Femur (tissue), 1 donor: ENCODE measurements around the gene TAS2R19.

Experiments
- DNase-seq: peaks from one replicate; pipeline ENCODE4 v3.0.0-alpha.2; 2017

The TAS2R19 gene

DNA sequence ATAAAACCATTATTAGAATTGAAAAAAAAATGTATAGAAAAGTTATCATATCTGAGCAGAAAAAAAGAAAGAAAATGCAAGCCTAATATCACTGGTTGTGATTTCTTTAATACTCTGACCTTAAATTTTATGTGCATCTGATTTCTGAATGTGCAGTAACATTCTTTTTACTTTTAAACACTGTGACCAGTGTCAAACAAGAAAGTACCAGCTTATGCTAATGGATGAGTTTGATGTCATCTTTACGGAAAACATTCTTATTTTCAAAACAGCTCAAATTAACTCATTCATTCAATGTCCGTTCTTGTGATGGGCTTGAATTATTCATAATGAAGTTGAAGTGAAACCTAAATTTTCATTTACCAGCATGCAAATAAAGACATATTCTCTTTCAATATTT lies 35.6 kb downstream of the TAS2R19 start, which contains the start of gene TAS2R50:
TSS of gene TAS2R50 (minus strand) at position 101 of the 400 bp plus-strand sequence. CDS start at position 49, 52 bp downstream.
- no peak for DNase-seq

DNA sequence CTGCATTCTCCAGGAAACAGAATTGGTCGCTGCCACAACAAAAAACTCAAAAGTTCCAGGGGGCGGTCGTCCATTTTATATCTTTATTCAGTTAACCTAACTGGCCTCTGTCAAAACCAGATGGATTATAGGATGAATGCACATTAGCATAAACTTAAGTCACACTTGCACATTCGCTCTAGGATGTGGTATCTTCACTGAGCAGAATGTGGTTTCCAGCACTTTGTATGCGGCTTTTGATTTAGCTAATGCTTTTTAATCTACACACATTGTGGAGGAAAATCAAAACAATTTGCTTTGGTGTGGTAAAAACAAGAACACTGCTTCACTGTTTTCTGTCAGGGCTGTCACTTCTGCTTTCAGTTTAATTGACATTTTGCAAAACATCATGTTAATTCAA lies 40.2 kb downstream of the TAS2R19 start:
- no peak for DNase-seq

DNA sequence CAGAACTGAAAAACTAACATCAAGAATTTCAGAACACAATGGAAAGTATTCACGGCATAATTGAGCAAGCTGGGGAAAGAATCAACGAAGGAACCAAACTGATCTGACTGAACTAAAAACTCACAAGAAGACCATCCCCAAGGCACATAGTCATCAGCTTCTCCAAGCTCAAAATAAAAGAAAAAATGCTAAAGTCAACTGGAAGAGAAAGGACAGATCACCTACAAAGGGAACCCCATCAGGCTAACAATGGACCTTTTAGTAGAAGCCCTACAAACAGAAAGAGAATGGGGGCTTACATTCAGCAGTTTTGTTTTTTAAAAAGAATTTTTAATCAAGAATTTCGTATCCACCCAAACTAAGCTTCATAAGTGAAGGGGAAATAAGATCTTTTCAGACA lies 47.5 kb downstream of the TAS2R19 start:
- DNase-seq, result no peak
